ENCODE data around the gene RHOXF2B.
"Not testable (repeated sequence)": the region's sequence is repeated elsewhere in the genome, so short reads cannot be mapped to it uniquely, and the experiment has no call there.

Gene RHOXF2B

GRCh38 chrX:120077590-120077989, at the start of gene RHOXF2B:
TSS of gene RHOXF2B (minus strand) at chrX:120077690. CDS start at chrX:120077552, 138 bp downstream.
- DNase-seq = not testable (repeated sequence)

- no peak for DNase-seq
These were observed 48.0 kb upstream of the RHOXF2B start for GRCh38 chrX:120125444-120125843.

- no peak for DNase-seq
These were observed 42.7 kb upstream of the RHOXF2B start for GRCh38 chrX:120120223-120120622.

GRCh38 chrX:120115438-120115963, 38.0 kb upstream of the RHOXF2B start, which contains the start of gene RHOXF1:
TSS of gene RHOXF1 (minus strand) at chrX:120115913. CDS start at chrX:120115862, 51 bp downstream.
- DNase-seq = no peak

- no peak for DNase-seq
These were observed 34.1 kb upstream of the RHOXF2B start for GRCh38 chrX:120111611-120112010.

- no peak for DNase-seq
These were observed 31.9 kb upstream of the RHOXF2B start for GRCh38 chrX:120109378-120109777.

GRCh38 chrX:120104707-120105106, 27.2 kb upstream of the RHOXF2B start:
- DNase-seq = not testable (repeated sequence)

GRCh38 chrX:120101057-120101456, 23.6 kb upstream of the RHOXF2B start:
- DNase-seq = not testable (repeated sequence)

GRCh38 chrX:120090208-120090607, 12.7 kb upstream of the RHOXF2B start:
- no peak for DNase-seq

GRCh38 chrX:120087289-120088017, 10.0 kb upstream of the RHOXF2B start:
- DNase-seq = no peak

- DNase-seq = not testable (repeated sequence)
These were observed 8.2 kb upstream of the RHOXF2B start for GRCh38 chrX:120085553-120086185.

- not testable (repeated sequence) for DNase-seq
These were observed 11.3 kb downstream of the RHOXF2B start for GRCh38 chrX:120066169-120066568.

- not testable (repeated sequence) for DNase-seq
These were observed 34.8 kb downstream of the RHOXF2B start for GRCh38 chrX:120042712-120043111.

- DNase-seq = not testable (repeated sequence)
These were observed 35.2 kb downstream of the RHOXF2B start for GRCh38 chrX:120042247-120042646.

GRCh38 chrX:120040176-120040575, 37.3 kb downstream of the RHOXF2B start:
- DNase-seq = not testable (repeated sequence)

GRCh38 chrX:120039087-120039733, 38.3 kb downstream of the RHOXF2B start:
- not testable (repeated sequence) for DNase-seq

GRCh38 chrX:120036704-120037103, 40.8 kb downstream of the RHOXF2B start:
- DNase-seq = no peak

GRCh38 chrX:120035522-120036309, 41.8 kb downstream of the RHOXF2B start:
- DNase-seq = not testable (repeated sequence)

- DNase-seq = no peak
These were observed 48.1 kb downstream of the RHOXF2B start for GRCh38 chrX:120029354-120029753.

- DNase-seq = peak; percentile 74
These were observed 54.2 kb downstream of the RHOXF2B start for GRCh38 chrX:120023259-120023658.

- DNase-seq = no peak
These were observed 54.7 kb downstream of the RHOXF2B start for GRCh38 chrX:120022763-120023162.
